Neuronal stem cell (in vitro differentiated cells): Measurements from ENCODE around the gene PLD1.
A peak's percentile ranks its signal among the peaks of the same experiment; 100 is the strongest.
"Not testable (repeated sequence)": the region's sequence is repeated elsewhere in the genome, so short reads cannot be mapped to it uniquely, and the experiment has no call there.

ENCODE experiments used
- DNase-seq: peaks from one replicate; pipeline ENCODE4 v3.0.0-alpha.2; 2013; ENCODE audit warnings: low spot score
- H2AFZ ChIP-seq: one replicate; pipeline ENCODE4 v1.6.1; 2013; ENCODE audit warnings: mild to moderate bottlenecking, low read length, inconsistent platforms
- H2AK5ac ChIP-seq: 2 replicates; pipeline ENCODE4 v1.6.1; 2013; ENCODE audit warnings: low read depth, mild to moderate bottlenecking, inconsistent platforms, low read length, moderate library complexity, mixed read lengths
- H2BK120ac ChIP-seq: 2 replicates; pipeline ENCODE4 v1.6.1; 2013; ENCODE audit warnings: low read depth, mild to moderate bottlenecking, inconsistent platforms, low read length, moderate library complexity, mixed read lengths
- H2BK12ac ChIP-seq: one replicate; pipeline ENCODE4 v1.6.1; 2013; ENCODE audit warnings: low read length, inconsistent platforms
- H2BK15ac ChIP-seq: 2 replicates; pipeline ENCODE4 v1.6.1; 2013; ENCODE audit warnings: mild to moderate bottlenecking, low read length, inconsistent platforms, mixed read lengths
- H2BK5ac ChIP-seq: one replicate; pipeline ENCODE4 v1.6.1; 2013; ENCODE audit warnings: inconsistent platforms, mild to moderate bottlenecking, low read length, moderate library complexity
- H3K14ac ChIP-seq: one replicate; pipeline ENCODE4 v1.6.1; 2013; ENCODE audit warnings: low read length, inconsistent platforms
- H3K18ac ChIP-seq: 2 replicates; pipeline ENCODE4 v1.6.1; 2013; ENCODE audit warnings: low read length, inconsistent platforms
- H3K23ac ChIP-seq: 2 replicates; pipeline ENCODE4 v1.6.1; 2013; ENCODE audit warnings: low read depth, mild to moderate bottlenecking, mixed read lengths, low read length, inconsistent platforms; ENCODE audit not compliant: poor library complexity
- H3K27ac ChIP-seq: replicated peaks from 3 replicates; pipeline ENCODE4 v1.5.1; 2013; ENCODE audit warnings: low read length, inconsistent platforms
- H3K27me3 ChIP-seq, 3 experiments: 2 replicates each; pipeline ENCODE4 v1.6.1; 2013; ENCODE audit warnings: low read length in 3 of 3, mild to moderate bottlenecking in 2 of 3, inconsistent platforms in 1 of 3, low read depth in 1 of 3, mixed read lengths in 1 of 3, moderate library complexity in 1 of 3; ENCODE audit not compliant: control insufficient read depth in 3 of 3, insufficient read depth in 3 of 3
- H3K36me3 ChIP-seq, 2 donors: replicated peaks in 1 of 2; 2 replicates each; pipeline ENCODE4 v1.6.1; 2013; ENCODE audit warnings: low read length in 2 of 2; ENCODE audit not compliant: control insufficient read depth in 2 of 2, insufficient read depth in 2 of 2
- H3K4ac ChIP-seq: 2 replicates; pipeline ENCODE4 v1.6.1; 2013; ENCODE audit warnings: inconsistent platforms, mild to moderate bottlenecking, low read length, moderate library complexity
- H3K4me1 ChIP-seq, 2 donors: 1 replicate in 1 of 2; 2 replicates in 1 of 2; pipeline ENCODE4 v1.6.1; 2013; ENCODE audit warnings: low read length in 2 of 2, low read depth in 1 of 2; ENCODE audit not compliant: control insufficient read depth in 2 of 2, insufficient read depth in 1 of 2
- H3K4me2 ChIP-seq: one replicate; pipeline ENCODE4 v1.6.1; 2013; ENCODE audit warnings: mild to moderate bottlenecking, low read length, inconsistent platforms; ENCODE audit not compliant: insufficient read depth, poor library complexity, severe bottlenecking
- H3K4me3 ChIP-seq, 2 donors: 2 replicates each; pipeline ENCODE4 v1.5.1; 2013; ENCODE audit warnings: low read length in 2 of 2, mild to moderate bottlenecking in 2 of 2, inconsistent platforms in 1 of 2, moderate library complexity in 1 of 2
- H3K79me1 ChIP-seq: one replicate; pipeline ENCODE4 v1.6.1; 2013; ENCODE audit warnings: low read depth, mild to moderate bottlenecking, inconsistent platforms, low read length, moderate library complexity
- H3K9ac ChIP-seq: one replicate; pipeline ENCODE4 v1.6.1; 2013; ENCODE audit warnings: mild to moderate bottlenecking, low read depth, low read length, inconsistent platforms; ENCODE audit not compliant: poor library complexity
- H3K9me3 ChIP-seq, 2 donors: replicated peaks in 1 of 2; 2 replicates each; pipeline versions ENCODE3 to v1.6.1; 2013; ENCODE audit warnings: low read length in 2 of 2, mild to moderate bottlenecking in 2 of 2, inconsistent platforms in 1 of 2, low read depth in 1 of 2, mixed read lengths in 1 of 2, moderate library complexity in 1 of 2; ENCODE audit not compliant: control insufficient read depth in 2 of 2, insufficient read depth in 1 of 2
- H4K8ac ChIP-seq: one replicate; pipeline ENCODE4 v1.6.1; 2013; ENCODE audit warnings: low read depth, mild to moderate bottlenecking, inconsistent platforms, low read length, moderate library complexity
- H4K91ac ChIP-seq: one replicate; pipeline ENCODE4 v1.6.1; 2013; ENCODE audit warnings: low read length, low read depth, mild to moderate bottlenecking, inconsistent platforms; ENCODE audit not compliant: poor library complexity
- WGBS, 2 donors: extraction: QIAGEN DNeasy Blood & Tissue Kit; methylation state at CpG; one replicate each; pipeline ENCODE4 v1.1.7; 2013; ENCODE audit warnings: missing lambda C conversion rate in 2 of 2, mixed read lengths in 1 of 2; ENCODE audit not compliant: insufficient read length in 2 of 2, insufficient replicate concordance in 1 of 2; ENCODE audit errors: extremely low coverage in 2 of 2; 5-methylcytosine and 5-hydroxymethylcytosine counted together

Gene PLD1

DNA sequence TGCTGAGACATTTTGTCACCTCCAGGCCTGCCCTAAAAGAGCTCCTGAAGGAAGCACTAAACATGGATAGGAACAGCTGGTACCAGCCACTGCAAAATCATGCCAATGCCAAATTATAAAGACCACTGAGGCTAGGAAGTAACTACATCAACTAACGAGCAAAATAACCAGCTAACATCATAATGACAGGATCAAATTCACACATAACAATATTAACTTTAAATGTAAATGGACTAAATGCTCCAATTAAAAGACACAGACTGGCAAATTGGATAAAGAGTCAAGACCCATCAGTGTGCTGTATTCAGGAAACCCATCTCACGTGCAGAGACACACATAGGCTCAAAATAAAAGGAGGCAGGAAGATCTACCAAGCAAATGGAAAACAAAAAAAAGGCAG lies 183.5 kb downstream of the PLD1 start:
- not testable (repeated sequence) for H3K36me3 ChIP-seq, H2BK12ac ChIP-seq, H3K14ac ChIP-seq, H2BK5ac ChIP-seq, H2AFZ ChIP-seq, H3K23ac ChIP-seq, H2BK120ac ChIP-seq, DNase-seq, H2AK5ac ChIP-seq, H4K91ac ChIP-seq, H3K27me3 ChIP-seq, H3K79me1 ChIP-seq, H3K4me1 ChIP-seq, H3K4me2 ChIP-seq, H3K18ac ChIP-seq, H3K4me3 ChIP-seq, H4K8ac ChIP-seq, H3K27ac ChIP-seq, H3K9ac ChIP-seq, H2BK15ac ChIP-seq, H3K4ac ChIP-seq
- H3K9me3 ChIP-seq, result peaks cover 0 to 12% of the 10 kb centered on the region in 2 donors
- no CpG with 5 or more reads among the region's 2 CpGs for WGBS, 2 donors

DNA sequence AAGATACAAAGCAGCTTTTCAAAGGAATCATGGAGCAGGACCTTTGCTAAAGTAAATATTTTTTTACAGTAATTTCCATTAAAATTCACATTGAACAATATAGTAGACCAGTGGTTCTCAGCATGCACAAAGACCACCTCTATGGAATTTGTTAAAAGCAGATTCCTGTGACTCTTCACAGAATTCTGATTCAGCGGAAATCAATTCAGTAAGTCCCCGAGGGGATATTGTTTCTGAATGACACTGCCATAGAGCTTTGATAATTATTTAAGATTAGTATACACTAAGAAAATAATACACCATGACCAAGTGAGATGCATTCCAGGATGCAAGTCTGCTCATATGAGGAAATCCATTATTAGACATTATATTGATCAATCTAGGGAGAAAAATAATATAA lies 188.2 kb downstream of the PLD1 start:
- peak overlapping the region; percentile 24 for H2AFZ ChIP-seq
- H3K27me3 ChIP-seq, result no peaks in the 10 kb centered on the region
- peaks cover 0 to 11% of the 10 kb centered on the region in 2 donors for H3K4me1 ChIP-seq
- H3K18ac ChIP-seq, result no peak overlapping the region
- H3K9ac ChIP-seq, result no peak overlapping the region
- no peak for DNase-seq
- H2BK120ac ChIP-seq, result no peak overlapping the region
- H3K79me1 ChIP-seq, result no peaks in the 10 kb centered on the region
- no peak overlapping the region for H3K27ac ChIP-seq
- H2BK12ac ChIP-seq, result no peak overlapping the region
- H3K36me3 ChIP-seq, result no peaks in the 10 kb centered on the region
- no peak overlapping the region for H2AK5ac ChIP-seq
- no peak overlapping the region for H3K14ac ChIP-seq
- H3K4me2 ChIP-seq, result no peak overlapping the region
- no peak overlapping the region for H3K4me3 ChIP-seq
- no CpG with 5 or more reads among the region's 2 CpGs for WGBS, 2 donors
- H4K8ac ChIP-seq, result no peak overlapping the region
- H3K4ac ChIP-seq, result no peak overlapping the region
- peaks cover 0 to 12% of the 10 kb centered on the region in 2 donors for H3K9me3 ChIP-seq
- no peak overlapping the region for H4K91ac ChIP-seq
- H2BK15ac ChIP-seq, result no peak overlapping the region
- H2BK5ac ChIP-seq, result no peak overlapping the region
- no peak overlapping the region for H3K23ac ChIP-seq

DNA sequence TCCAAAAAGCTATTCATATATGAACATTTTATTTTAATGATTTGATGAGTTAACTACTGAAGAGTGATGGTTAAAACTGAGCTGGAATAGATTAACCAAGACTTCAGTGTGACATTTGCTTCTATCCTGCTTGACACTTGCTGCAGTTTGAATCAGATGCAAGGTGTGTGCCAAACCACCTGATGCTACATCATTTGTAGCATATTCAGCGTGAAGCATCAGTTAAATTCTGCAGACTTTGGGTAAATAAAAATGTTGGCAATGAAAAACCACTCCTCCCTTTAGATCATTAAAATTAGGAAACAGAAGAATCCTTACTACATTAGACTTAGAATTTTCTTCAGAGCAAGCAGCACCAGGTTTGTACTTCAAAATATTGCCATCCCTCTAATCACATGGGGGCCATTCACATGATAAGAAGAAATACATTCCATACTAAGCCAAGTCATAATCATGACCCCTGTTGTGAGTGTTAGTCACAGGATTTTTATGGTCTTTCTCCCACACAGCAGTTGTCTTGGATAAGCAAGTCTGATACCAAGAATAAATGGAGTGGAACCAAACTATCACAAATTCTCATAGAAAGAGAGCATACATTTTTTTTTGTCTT lies 189.4 kb downstream of the PLD1 start:
- Histone ChIP-seq H3K27ac (no peak overlapping the region), H3K23ac (no peak overlapping the region), H4K8ac (no peak overlapping the region), H3K4ac (no peak overlapping the region), H3K4me1 (peaks cover 0 to 11% of the 10 kb centered on the region in 2 donors), H3K14ac (no peak overlapping the region), H3K4me3 (no peak overlapping the region), H3K4me2 (no peak overlapping the region), H3K9me3 (peaks cover 0 to 12% of the 10 kb centered on the region in 2 donors), H2AK5ac (no peak overlapping the region), H3K9ac (no peak overlapping the region), H3K36me3 (no peaks in the 10 kb centered on the region), H4K91ac (no peak overlapping the region), H2BK12ac (no peak overlapping the region), H2BK120ac (no peak overlapping the region), H2AFZ (no peak overlapping the region), H2BK15ac (no peak overlapping the region), H3K18ac (no peak overlapping the region), H2BK5ac (no peak overlapping the region), H3K27me3 (no peaks in the 10 kb centered on the region), H3K79me1 (no peaks in the 10 kb centered on the region)
- WGBS, 2 donors, result no CpG with 5 or more reads among the region's 1 CpG
- DNase-seq, result no peak

DNA sequence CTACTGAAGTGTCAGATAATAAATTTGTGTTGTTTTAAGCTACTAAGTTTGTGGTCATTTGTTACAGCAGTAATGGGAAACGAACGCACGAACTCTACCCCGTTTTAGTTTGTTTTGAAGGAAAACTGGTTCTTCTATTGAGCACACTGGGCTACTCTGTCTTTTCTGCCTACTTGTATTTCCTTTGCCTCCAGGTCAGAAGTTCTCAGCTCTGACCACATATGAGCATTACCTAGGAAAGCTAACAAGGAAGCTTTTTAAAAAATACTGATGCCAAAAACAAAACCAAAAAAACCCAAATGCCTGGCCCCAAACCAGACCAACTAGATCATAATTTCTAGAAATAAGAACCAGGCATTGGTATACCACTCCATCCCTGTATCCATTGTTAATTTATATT lies 193.5 kb downstream of the PLD1 start:
- Histone ChIP-seq H3K9me3 (no peaks in the 10 kb centered on the region), H3K4me1 (peaks cover 0 to 6% of the 10 kb centered on the region in 2 donors), H2BK120ac (no peak overlapping the region), H2BK15ac (no peak overlapping the region), H3K23ac (no peak overlapping the region), H2AFZ (no peak overlapping the region), H3K27ac (no peak overlapping the region), H3K36me3 (no peaks in the 10 kb centered on the region), H3K79me1 (no peaks in the 10 kb centered on the region), H3K27me3 (no peaks in the 10 kb centered on the region), H4K8ac (no peak overlapping the region), H3K14ac (no peak overlapping the region), H3K9ac (no peak overlapping the region), H4K91ac (no peak overlapping the region), H3K4ac (no peak overlapping the region), H3K18ac (no peak overlapping the region), H3K4me2 (no peak overlapping the region), H2AK5ac (no peak overlapping the region), H2BK5ac (no peak overlapping the region), H3K4me3 (no peak overlapping the region), H2BK12ac (no peak overlapping the region)
- WGBS, 2 donors, result no CpG with 5 or more reads among the region's 4 CpGs
- no peak for DNase-seq
